Measurements from ENCODE around the gene OR7A17. TPM values are rescaled to one million over a fixed set of nuclear protein-coding genes. Genes with fewer than 3 reads are reported as not detected.

Gene OR7A17
- polyA plus RNA-seq, 3 donors: not detected

- Histone ChIP-seq H3K9ac (ENCODE audit: insufficient read depth, low read length, poor library complexity, severe bottlenecking) (no peak within 1 kb of the TSS), H3K36me3 (replicated peaks in 1 of 2; ENCODE audit: control insufficient read depth in 1 of 2, insufficient read depth in 2 of 2, low read length in 2 of 2) (no peaks in the 10 kb centered on the region), H3K9me3 (replicated peaks in 1 of 2; ENCODE audit: control insufficient read depth in 1 of 2, insufficient read depth in 1 of 2, low read length in 2 of 2) (no peaks in the 10 kb centered on the region), H3K27me3 (ENCODE audit: control insufficient read depth in 2 of 2, insufficient read depth in 2 of 2, low read length in 2 of 2) (no peaks in the 10 kb centered on the region), H3K4me1 (ENCODE audit: control insufficient read depth in 1 of 2, insufficient read depth in 2 of 2, low read length in 2 of 2) (no peaks in the 10 kb centered on the region), H3K4me3 (replicated peaks in 1 of 3; ENCODE audit: low read depth in 2 of 3, low read length in 3 of 3) (no peak within 1 kb of the TSS), H2AFZ (ENCODE audit: insufficient read depth, low read depth, low read length, poor library complexity, severe bottlenecking) (no peak within 1 kb of the TSS), H3K4me2 (replicated peaks; ENCODE audit: extremely low read depth, low read length, poor library complexity, severe bottlenecking) (no peak within 1 kb of the TSS), H3K79me2 (ENCODE audit: insufficient read depth, low read length) (no peaks in the 10 kb centered on the region), H4K20me1 (ENCODE audit: insufficient read depth, low read length) (no peaks in the 10 kb centered on the region), H3K27ac (ENCODE audit: low read depth in 1 of 2, low read length in 2 of 2) (no peak within 1 kb of the TSS)
- H3K27ac Mint-ChIP-seq: peak within 1 kb of the TSS in 1 of 7 donors; percentile 26
- DNase-seq: no peak
- H3K4me1 Mint-ChIP-seq: no peaks in the 10 kb centered on the region
- no peak within 1 kb of the TSS for H3K4me3 Mint-ChIP-seq
- intact Hi-C loops (cut with micrococcal nuclease): no loop called here
- peaks cover 2 to 8% (median 4%) of the 10 kb centered on the region in 3 donors for H3K27me3 Mint-ChIP-seq (ENCODE audit: low read depth in 3 of 3)
- TF ChIP-seq CTCF (IDR thresholded peaks at IDR 0.05): no peak
- 100% methylated on average over 2 of the region's 5 CpGs for WGBS (ENCODE audit: insufficient coverage)
- no peaks in the 10 kb centered on the region for H3K36me3 Mint-ChIP-seq
- no peaks in the 10 kb centered on the region for H3K9me3 Mint-ChIP-seq
These were observed 37.1 kb downstream of the OR7A17 start, which contains the start of gene OR7A10 for GRCh38 chr19:14848822-14849221. OR7A10 (minus strand) TSS chr19:14848922; CDS start chr19:14841877, 7,045 bp downstream.

GRCh38 chr19:14843578-14843977, 42.4 kb downstream of the OR7A17 start:
- intact Hi-C loops (cut with micrococcal nuclease): no loop called here
- H3K36me3 Mint-ChIP-seq: no peaks in the 10 kb centered on the region
- H3K9me3 Mint-ChIP-seq: peaks cover 0 to 7% (median 4%) of the 10 kb centered on the region in 7 donors
- DNase-seq: no peak
- H3K4me1 ChIP-seq (ENCODE audit: control insufficient read depth in 1 of 2, insufficient read depth in 2 of 2, low read length in 2 of 2): no peaks in the 10 kb centered on the region
- H3K27ac ChIP-seq (ENCODE audit: low read depth in 1 of 2, low read length in 2 of 2): no peak overlapping the region
- H3K4me1 Mint-ChIP-seq: no peaks in the 10 kb centered on the region
- peaks cover 2 to 4% (median 2%) of the 10 kb centered on the region in 3 donors for H3K27me3 Mint-ChIP-seq (ENCODE audit: low read depth in 3 of 3)
- no peak overlapping the region for H3K4me3 Mint-ChIP-seq
- H3K4me3 ChIP-seq (replicated peaks in 1 of 3; ENCODE audit: low read depth in 2 of 3, low read length in 3 of 3): no peak overlapping the region
- WGBS (ENCODE audit: insufficient coverage): no CpG with 5 or more reads among the region's 6 CpGs
- no peaks in the 10 kb centered on the region for H3K79me2 ChIP-seq (ENCODE audit: insufficient read depth, low read length)
- no peak overlapping the region for H3K9ac ChIP-seq (ENCODE audit: insufficient read depth, low read length, poor library complexity, severe bottlenecking)
- no peaks in the 10 kb centered on the region for H3K27me3 ChIP-seq (ENCODE audit: control insufficient read depth in 2 of 2, insufficient read depth in 2 of 2, low read length in 2 of 2)
- TF ChIP-seq CTCF (IDR thresholded peaks at IDR 0.05): no peak
- H3K27ac Mint-ChIP-seq: no peak overlapping the region
- H4K20me1 ChIP-seq (ENCODE audit: insufficient read depth, low read length): no peaks in the 10 kb centered on the region
- no peaks in the 10 kb centered on the region for H3K36me3 ChIP-seq (replicated peaks in 1 of 2; ENCODE audit: control insufficient read depth in 1 of 2, insufficient read depth in 2 of 2, low read length in 2 of 2)
- H3K4me2 ChIP-seq (replicated peaks; ENCODE audit: extremely low read depth, low read length, poor library complexity, severe bottlenecking): no peak overlapping the region
- no peak overlapping the region for H2AFZ ChIP-seq (ENCODE audit: insufficient read depth, low read depth, low read length, poor library complexity, severe bottlenecking)
- H3K9me3 ChIP-seq (replicated peaks in 1 of 2; ENCODE audit: control insufficient read depth in 1 of 2, insufficient read depth in 1 of 2, low read length in 2 of 2): no peaks in the 10 kb centered on the region
